Sciatic nerve (tissue), 2 donors: ENCODE results near the gene EML1. TPM values are rescaled to one million over a fixed set of nuclear protein-coding genes. Genes with fewer than 3 reads are reported as not detected.

Experiments
- ATAC-seq: fragments of 200-7000 bp; cut with Tn5 transposase; one replicate; pipeline ENCODE4 v1.9.1; 2020; ENCODE audit warnings: mild to moderate bottlenecking, moderate library complexity
- DNase-seq: peaks from one replicate; pipeline ENCODE4 v3.0.0-alpha.2; 2020; ENCODE audit warnings: low spot score
- intact Hi-C: fragments of 100-400 bp; cut with DNase I; formaldehyde crosslinking; loops from one replicate; pipeline ENCODE4 v1.14.2; 2022
- total RNA-seq: library from RNA; stranded (reverse); fragmentation: NEBNext Ultra II Directional; extraction: Animal tissue kit (Norgen Biotek cat#: 25700); gene quantifications from one replicate; pipeline ENCODE4 v1.2.1, GENCODE V29; 2021
- donor health status: DM: no; HTN: no; CAD: no.
- donor health status: DM: no; HTN: no; CAD: no.

Gene EML1
- total RNA-seq, 1 donor from 2014 or later, result 59.0 TPM

GRCh38 chr14:99816217-99816616 is 23.0 kb downstream of the EML1 start:
- intact Hi-C loops, result no loop called here
- no peak for DNase-seq
- no peak for ATAC-seq

- ATAC-seq, result peak; percentile 30
- no peak for DNase-seq
- intact Hi-C loops, result no loop called here
Measured at GRCh38 chr14:99816642-99817041, 23.4 kb downstream of the EML1 start.

- ATAC-seq, result no peak
Measured at GRCh38 chr14:99817331-99817730, 24.1 kb downstream of the EML1 start.

GRCh38 chr14:99818503-99819036 is 25.4 kb downstream of the EML1 start:
- ATAC-seq (no peak), DNase-seq (no peak)
- intact Hi-C loops, result no loop called here

More at GRCh38 chr14:99817331-99817730, 24.1 kb downstream of the EML1 start:
- no peak for DNase-seq
- intact Hi-C loops, result no loop called here

GRCh38 chr14:99819514-99819913 is 26.3 kb downstream of the EML1 start:
- ATAC-seq, result peak; percentile 66
- DNase-seq, result no peak
- intact Hi-C loops, result no loop called here

GRCh38 chr14:99820702-99821331 is 27.6 kb downstream of the EML1 start:
- no peak for ATAC-seq
- no peak for DNase-seq
- intact Hi-C loops, result no loop called here

GRCh38 chr14:99821519-99822508 is 28.6 kb downstream of the EML1 start:
- peak; percentile 46 for ATAC-seq
- intact Hi-C loops, result no loop called here
- no peak for DNase-seq

GRCh38 chr14:99822800-99823455 is 29.7 kb downstream of the EML1 start:
- ATAC-seq, result peak; percentile 75
- intact Hi-C loops, result no loop called here

GRCh38 chr14:99824776-99825175 is 31.6 kb downstream of the EML1 start:
- ATAC-seq, result no peak
- DNase-seq, result no peak
- intact Hi-C loops, result loop anchor here (1.0 kb wide), 1 partner anchor 24 kb away; no protein-coding TSS in a partner anchor

More at GRCh38 chr14:99822800-99823455, 29.7 kb downstream of the EML1 start:
- no peak for DNase-seq

GRCh38 chr14:99829450-99829849 is 36.2 kb downstream of the EML1 start:
- no peak for ATAC-seq
- intact Hi-C loops, result no loop called here

GRCh38 chr14:99831303-99831702 is 38.1 kb downstream of the EML1 start:
- intact Hi-C loops, result no loop called here
- DNase-seq, result no peak
- ATAC-seq, result no peak

More at GRCh38 chr14:99829450-99829849, 36.2 kb downstream of the EML1 start:
- DNase-seq, result no peak

- DNase-seq (no peak), ATAC-seq (no peak)
- intact Hi-C loops, result no loop called here
Measured at GRCh38 chr14:99831903-99832685, 38.9 kb downstream of the EML1 start.

GRCh38 chr14:99837822-99838221 is 44.6 kb downstream of the EML1 start:
- no peak for ATAC-seq
- DNase-seq, result no peak

GRCh38 chr14:99838639-99839134 is 45.5 kb downstream of the EML1 start:
- intact Hi-C loops, result no loop called here
- peak; percentile 70 for ATAC-seq
- no peak for DNase-seq

More at GRCh38 chr14:99837822-99838221, 44.6 kb downstream of the EML1 start:
- intact Hi-C loops, result no loop called here

GRCh38 chr14:99839696-99840095 is 46.5 kb downstream of the EML1 start:
- no peak for ATAC-seq
- DNase-seq, result no peak
- intact Hi-C loops, result no loop called here

GRCh38 chr14:99840265-99840664 is 47.1 kb downstream of the EML1 start:
- intact Hi-C loops, result no loop called here
- DNase-seq (no peak), ATAC-seq (no peak)

GRCh38 chr14:99840774-99841305 is 47.6 kb downstream of the EML1 start:
- ATAC-seq (no peak), DNase-seq (no peak)
- intact Hi-C loops, result no loop called here

- intact Hi-C loops, result no loop called here
- DNase-seq, result no peak
- peak; percentile 34 for ATAC-seq
Measured at GRCh38 chr14:99841436-99842071, 48.3 kb downstream of the EML1 start.
